RKO (cell line): Measurements from ENCODE around the gene UQCR11.
A peak's percentile ranks its signal among the peaks of the same experiment; 100 is the strongest.

Experiments
- DNase-seq: peaks from one replicate; pipeline ENCODE4 v3.0.0-alpha.2; 2016; ENCODE audit warnings: low spot score

UQCR11 gene

DNA sequence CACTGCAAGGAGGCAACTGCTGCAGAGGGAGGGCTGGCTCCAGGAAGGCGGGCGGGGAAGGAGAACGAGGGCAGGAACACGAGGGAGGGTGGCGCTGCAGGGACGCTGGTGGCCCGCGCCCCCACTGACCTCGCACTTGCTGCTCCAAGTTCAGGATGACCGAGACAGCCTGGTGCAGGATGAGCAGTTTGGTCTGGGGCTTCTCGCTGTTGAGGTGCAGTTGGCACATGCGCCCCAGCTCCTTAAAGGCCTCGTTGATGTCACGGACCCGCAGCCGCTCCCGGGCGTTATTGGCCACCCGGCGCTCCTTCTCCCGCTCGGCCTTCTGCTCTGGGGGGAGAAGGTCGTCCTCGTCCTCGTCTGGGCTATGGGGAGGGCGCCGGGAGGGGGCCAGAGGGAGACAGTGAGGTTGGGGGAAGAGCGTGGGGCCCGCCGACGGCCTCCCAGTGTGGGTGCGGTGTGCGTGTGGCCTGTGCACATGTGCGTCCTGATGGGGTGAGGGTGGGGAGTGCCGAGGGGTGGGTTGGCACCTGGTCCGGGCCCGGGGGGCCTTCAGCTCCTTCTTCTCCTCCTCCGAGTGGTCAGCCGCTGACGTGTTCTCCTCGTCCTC, 10.0 kb upstream of the UQCR11 start:
- DNase-seq, result no peak

DNA sequence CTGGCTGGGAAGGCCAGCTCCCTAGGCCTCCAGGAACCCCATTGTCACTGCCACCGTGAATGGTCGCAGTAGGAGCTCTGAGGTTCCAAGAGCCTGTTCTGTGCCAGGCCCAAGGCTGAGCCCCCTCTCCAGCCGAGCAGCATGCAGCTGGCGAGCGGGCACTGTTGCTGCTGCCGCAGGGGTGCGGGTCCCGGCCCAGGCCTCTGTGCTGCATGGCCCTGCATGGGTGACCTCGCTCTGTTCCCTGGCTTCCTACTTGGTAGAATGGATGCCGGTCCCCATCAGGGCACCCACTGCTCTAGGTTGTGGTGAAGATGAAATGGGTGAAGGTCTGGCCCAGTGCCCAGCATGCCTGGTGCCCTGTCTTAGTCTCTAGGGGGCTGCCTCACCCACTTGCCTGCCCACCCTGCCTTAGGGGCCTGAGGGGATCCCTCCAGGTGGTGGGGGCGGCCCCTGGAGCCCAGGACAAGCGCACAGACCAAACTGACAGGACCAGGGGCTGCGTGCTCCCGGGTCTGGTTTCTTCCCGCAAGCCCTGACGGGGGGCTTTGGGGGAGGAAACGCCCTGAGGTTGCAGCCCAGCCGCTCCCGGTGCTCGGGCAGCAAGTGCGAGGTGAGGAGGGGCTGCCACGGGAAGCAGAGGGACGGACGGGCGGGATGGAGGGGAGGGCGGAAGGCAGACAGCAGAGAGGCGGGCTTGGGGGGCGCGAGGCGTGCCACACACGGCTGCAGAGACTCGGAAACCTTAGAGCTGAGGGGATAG, 8.7 kb upstream of the UQCR11 start:
- DNase-seq, result no peak

DNA sequence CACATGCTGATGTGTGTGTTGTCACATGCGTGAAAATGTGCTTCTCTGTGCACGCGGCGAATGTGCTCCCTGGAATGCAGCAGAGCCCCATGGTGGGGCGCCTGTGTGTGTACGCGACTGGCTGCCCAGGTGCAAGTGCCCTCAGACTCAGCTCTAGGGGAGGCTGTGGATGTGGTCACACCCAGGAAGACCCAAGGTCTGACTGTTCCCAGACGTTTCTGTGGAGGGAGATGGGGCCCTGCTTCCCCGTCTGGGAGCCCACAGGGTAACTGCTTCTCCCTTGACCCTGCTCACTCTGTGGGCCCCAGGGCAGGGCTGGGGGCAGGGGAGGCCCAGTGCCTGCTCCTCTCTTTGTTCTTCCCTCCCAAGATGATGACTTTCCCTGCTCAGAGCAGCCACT, 7.9 kb upstream of the UQCR11 start:
- no peak for DNase-seq

DNA sequence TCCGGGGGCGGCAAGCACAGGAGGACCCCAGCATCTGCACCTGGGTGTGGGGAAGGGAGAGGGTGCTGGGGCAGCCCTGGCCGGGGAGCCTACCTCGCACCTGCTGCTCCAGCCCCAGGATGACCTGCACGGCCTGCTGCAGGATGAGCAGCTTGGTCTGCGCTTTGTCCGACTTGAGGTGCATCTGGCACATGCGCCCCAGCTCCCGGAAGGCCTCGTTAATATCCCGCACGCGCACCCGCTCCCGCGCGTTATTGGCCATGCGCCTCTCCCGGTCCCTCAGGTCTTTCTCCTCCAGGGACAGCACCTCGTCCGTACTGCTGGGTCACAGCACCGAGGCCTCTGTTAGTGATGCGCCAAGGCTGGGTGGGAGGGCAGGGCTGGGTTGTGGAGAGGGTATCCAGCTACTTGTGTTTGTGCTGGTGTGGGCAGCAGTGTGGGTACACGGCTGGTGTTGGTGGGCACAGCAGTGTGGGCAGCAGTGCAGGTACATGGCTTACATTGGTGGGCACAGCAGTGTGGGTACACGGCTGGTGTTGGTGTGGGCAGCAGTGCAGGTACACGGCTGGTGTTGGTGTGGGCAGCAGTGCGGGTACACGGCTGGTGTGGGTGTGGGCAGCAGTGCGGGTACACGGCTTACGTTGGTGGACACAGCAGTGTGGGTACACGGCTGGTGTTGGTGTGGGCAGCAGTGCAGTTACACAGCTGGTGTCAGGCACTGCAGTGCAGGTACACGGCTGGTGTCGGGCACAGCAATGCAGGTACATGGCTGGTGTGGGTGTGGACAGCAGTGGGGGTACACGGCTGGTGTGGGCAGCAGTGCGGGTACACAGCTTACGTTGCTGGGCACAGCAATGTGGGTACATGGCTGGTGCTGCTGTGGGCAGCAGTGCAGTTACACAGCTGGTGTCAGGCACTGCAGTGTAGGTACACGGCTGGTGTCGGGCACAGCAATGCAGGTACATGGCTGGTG, 7.1 kb upstream of the UQCR11 start:
- DNase-seq, result no peak

DNA sequence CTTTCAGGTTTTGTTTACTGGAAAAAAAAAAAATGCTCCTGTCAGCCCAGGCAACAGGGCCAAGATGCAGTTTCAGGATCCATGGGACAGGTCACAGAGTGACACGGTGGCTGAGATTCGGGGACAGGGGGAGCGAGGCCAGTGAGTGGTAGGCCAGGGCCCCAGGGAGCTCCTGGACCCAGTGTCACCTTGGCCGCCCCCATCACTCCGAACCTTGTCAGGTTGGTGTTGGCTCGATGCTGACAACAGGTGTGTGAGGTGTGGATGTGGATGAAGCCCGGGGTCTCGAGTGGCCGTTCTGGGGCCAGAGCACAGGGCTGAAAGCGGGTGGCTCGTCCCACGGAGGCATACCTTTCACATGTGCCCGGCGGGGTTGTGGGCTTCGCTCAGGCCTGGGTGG, 6.1 kb upstream of the UQCR11 start:
- no peak for DNase-seq

DNA sequence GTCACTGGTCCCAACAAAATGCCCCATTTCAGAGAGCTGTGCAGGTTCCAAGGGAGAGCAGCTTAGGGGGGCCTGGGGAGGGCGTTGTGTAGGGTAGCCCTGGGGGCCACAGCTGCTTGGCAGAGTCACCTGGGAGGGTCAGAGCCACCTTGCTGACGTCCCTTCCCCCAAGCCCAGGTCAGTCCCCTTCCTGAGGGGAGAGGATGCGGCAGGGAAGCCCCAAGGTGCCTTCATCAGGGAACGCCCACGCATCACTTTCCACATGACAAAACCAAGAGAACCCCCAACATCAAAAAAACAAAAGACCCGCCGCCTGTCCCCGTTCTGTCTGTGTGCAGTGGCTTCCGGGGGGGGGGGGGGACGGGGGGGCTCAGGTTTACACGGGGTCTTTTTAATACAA, 5.3 kb upstream of the UQCR11 start:
- DNase-seq, result no peak

DNA sequence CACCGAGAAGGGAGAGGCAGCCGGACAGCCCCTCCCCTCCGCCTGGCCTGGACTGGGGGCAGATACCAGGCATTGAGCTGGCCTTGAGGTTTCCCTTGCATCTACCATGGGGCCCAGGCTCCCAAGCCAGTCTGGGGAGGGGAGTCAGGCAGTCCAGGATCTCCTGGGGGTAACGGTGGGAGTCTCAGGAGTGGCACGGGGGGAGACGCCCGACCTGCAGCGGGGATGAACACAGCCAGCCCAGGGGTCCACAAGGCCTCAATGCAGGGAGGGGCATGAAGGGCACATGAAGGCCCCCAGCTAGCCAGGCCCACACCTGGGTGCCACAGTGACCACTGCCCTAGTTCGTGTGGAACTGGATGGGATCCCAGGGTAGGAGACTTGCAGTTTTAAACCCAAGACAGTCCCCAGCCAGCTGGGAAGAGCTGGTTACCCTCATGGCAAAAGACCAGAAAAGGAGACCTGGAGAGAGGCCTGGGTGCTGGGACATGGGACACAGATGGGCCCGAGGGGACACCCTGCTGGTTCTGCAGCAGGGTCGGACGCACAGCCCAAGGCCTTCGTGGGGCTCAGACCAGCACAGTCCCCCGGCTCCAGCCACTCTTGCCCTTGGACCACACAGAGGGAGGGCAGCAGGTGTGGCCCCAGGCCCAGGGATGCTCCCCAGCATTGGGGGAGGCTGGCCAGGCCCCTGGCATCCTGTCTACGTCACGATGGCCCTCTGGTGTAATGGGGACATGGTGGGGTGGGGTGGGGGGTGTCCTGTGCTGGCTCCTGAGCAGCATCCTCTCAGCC, 4.6 kb upstream of the UQCR11 start:
- DNase-seq, result no peak

DNA sequence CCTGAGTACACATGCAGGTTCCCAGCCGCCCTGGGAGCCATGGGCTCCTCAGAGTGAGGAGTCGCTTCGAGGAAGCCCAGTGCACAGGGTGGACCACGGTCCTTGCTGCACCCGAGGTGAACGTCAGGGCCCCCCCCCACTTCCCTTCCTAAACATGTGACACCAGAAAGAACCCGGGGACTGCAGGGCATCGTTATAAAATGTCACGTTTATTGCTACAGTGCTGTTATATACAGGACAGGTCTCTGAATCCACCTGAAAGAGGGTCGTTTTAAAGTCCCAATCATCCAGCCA, 3.8 kb upstream of the UQCR11 start:
- DNase-seq, result no peak

DNA sequence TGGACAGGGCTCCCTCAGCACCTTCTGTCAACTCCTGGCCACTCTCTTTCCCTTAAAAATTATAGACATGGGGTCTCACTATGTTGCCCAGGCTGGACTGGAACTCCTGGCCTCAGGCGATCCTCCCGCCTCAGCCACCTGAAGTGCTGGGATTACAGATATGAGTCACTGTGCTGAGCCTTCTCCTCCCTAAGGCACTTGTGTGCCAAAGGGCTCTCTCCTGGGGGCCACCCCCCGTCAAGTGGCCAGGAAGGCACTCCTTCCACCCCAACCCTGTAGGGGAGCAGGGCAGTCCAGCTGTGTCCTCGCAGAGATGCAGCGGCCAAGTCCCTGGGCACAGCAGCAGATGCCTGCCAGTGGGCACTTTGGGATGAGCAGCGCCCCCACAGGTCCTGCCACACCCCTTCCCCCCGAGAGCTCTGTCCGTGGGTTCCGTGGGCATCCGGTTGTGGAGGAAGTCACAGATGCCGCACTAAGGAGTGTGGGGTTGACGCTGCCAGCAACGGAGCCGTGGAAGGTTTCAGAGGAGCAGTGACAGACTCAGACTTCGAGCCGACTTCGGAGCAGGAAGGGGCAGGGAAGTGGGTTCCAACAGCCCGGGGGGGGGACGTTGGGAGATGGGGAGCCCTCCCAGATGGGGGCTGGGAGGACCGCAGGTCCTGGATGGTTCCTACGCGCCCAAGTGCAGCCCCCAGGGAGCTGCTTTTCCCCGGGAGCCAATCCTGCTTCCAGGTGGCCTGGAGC, 3.3 kb upstream of the UQCR11 start:
- no peak for DNase-seq

DNA sequence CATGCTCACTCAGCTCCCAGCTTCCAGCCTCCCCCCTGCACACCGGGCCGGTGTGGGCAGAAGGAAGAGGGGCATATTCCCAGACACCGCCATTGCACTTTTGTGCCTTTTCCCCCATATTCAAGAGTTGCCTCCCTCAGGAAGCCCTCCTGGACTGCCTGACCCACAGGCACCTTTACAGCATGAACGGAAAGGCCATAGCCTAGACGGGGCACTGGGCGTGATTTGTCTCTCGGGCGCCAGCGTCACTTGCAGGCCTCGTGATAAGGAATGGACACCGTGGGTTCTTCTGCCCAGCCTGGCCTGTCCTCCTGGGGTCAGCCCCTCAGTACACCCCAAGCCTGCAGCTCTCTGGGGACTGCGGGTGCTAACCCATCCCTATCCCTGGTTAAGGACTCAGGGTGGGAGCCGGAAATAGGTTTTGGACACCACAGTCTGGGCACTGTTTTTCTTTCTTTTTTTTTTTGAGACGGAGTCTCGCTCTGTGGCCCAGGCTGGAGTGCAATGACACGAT, 933 bp upstream of the UQCR11 start:
- DNase-seq, result no peak

DNA sequence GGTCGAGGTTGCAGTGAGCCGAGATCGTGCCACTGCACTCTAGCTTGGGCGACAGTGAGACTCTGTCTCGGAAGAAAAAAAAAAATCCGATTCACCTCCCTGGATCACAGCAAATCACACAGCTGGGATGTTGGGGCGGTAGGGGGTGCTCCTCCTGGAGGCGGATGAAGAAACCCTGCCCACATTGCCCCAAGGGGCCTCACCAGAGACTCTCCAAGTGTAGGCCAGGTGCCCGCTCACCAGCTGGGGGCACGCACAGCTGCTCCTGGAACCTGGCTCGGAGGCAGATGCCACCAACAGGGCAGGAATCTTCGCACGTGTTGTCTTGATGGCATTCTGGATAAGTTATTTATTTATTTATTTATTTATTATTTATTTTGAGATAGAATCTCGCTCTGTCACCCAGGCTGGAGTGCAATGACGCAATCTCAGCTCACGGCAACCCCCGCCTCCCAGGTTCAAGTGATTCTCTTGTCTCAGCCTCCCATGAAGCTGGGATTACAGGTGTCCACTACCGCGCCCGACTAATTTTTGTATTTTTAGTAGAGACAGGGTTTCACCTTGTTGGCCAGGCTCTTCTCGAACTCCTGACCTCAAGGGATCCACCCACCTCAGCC, 3.1 kb downstream of the UQCR11 start:
- no peak for DNase-seq

DNA sequence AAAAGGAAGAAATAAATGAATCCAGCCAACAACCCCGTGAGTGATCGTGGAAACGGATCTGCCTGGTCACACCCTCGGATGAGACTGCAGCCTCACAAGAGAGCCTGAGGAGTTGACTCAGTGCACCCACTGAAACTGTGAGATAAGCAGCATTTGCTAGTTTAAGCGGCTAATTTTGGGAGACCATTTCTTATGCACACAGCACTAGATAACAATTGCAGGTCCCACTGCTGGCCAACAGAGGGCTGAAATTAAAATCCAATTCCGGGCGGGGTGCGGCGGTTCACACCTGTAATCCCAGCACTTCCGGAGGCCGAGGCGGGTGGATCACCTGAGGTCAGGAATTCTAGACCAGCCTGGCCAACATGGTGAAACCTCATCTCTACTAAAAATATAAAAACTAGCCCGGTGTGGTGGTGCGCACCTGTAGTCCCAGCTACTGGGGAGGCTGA, 3.6 kb downstream of the UQCR11 start:
- DNase-seq, result peak; percentile 50

DNA sequence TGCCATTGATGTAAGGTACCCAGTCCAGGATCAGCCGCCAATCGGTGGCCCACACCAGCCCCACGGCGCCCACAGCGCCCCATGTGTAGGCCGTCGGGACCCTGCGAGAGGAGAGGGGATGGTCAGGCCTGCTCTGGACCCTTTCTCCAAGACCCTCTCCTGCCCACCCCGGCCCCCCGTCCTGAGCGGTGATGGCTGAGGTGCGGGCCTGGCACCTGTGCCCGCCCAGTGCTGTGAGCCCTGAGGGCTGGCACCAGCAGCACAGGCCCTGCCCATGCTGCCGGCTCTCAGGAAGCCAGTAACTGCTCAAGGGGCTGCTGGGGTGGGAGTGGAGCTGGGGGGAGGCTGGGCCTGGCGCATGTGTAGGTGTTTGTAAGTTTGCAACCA, 5.8 kb downstream of the UQCR11 start:
- DNase-seq, result no peak

DNA sequence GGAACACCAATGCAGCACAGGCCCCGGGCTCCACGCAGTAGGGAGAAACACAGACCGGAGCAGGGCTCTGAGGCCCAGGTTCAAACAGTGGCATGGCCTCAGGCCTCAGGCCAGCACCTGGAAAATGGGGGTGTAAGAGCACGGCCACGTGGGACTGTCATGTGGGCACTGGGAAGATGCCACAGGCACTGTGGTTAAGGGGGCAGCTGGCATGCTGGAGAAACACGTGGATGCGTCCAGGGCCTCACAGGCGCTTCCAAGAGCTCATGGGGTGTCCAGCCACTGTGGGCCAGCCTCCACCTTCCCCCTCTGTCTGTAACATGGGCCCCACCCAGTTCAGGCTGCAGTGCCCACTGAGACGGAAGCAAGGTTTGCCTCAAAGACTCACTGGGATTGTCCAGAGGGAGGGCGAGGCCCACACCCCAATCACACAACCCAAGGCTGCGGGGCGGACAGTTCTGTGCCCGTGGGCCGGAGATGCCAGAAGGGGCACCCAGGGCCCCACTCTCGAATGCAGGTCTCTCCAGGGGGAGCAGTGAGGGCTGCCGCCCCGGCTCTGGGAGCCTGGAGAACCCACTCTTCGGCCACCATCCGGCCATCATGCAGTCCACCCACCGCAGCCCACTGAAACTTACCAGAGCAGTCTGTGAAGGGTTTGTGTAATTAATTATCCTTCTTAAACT, 6.3 kb downstream of the UQCR11 start:
- no peak for DNase-seq

DNA sequence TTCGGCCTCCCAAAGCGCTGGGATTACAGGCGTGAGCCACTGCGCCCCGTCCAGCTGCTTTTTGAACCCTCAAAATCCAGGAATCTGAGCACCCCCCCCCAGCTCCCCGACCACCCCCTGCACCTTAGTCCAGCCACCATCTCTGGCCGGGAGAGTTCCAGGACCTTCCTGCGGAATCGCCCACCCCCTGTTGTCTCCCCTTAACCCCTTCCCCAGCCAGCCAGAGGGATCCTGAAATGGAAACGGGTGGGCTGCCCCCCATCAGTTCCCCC, 11.8 kb downstream of the UQCR11 start:
- no peak for DNase-seq

DNA sequence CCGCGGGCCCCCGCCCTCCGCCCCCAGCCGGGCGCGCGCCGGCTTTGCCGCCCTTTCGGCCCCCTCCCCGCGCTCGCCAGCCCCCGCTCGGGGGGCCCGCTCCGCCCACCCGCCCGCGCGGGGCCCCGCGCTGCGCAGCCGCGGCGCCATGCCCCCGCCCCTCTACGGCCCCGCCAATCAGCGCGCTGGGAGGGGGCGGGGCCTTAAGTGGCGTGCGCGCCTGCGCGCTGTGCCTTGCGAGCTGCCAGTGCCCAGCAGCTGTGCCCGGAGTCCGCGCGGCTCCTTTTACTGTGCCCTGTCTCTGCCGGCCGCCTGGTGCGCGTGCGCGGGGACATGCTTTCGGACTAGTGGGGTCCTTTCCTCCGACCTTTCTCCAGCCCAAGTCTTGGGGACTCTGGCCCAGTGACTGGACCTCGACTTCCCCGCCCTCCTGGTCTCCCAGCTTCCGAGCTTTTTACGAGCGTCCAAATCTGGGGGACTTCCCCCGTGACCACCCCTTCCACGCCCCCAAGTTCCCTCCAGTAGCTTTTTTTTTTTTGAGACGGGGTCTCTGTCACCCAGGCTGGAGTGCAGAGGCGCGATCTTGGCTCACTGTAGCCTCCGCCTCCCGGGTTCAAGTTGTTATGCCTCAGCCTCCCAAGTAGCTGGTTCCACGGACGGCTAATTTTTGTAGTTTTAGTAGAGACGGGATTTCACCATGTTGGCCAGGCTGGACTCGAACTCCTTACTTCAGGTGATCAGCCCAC, 12.3 kb downstream of the UQCR11 start, which contains the start of gene MBD3:
TSS of gene MBD3 (minus strand) at position 111 of the 746 bp plus-strand sequence. CDS start 234 bp downstream, outside the sequence.
- DNase-seq, result peak; percentile 96

DNA sequence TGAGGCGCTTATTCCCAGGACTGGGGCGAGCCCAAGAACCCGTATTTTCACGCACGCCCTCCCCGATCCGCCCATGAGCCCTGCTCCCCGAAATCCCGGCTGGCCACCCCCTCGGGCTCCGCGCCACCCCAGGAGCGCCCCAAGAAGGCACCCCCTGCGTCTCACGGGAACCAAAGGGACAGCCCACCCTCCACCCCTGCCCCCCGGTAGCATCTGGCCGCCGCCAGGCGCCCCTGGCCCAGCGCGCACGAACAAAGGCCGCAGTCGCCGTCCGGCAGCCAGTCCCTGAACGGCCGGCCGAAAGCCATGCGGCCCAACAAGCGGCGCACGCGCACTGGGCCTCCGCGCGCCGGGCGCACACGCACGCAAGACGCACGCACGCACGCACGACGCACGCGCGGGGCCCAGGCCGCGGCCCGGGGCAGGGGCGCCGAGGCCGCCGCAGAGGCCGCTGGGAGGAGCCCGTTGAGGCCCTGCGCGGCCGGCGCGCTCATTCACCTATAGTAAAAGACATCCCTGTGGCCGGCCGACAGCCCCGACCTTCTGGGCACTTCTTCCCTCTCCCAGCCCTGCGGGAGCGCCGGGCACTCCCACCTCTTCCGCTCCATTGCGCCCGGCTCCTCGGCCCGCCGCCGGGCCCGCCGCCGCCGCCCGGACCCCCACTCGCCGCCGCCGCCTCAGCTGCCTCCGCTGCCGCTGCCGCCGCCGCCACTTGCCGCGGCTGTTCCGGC, 13.1 kb downstream of the UQCR11 start:
- DNase-seq, result peak; percentile 91

DNA sequence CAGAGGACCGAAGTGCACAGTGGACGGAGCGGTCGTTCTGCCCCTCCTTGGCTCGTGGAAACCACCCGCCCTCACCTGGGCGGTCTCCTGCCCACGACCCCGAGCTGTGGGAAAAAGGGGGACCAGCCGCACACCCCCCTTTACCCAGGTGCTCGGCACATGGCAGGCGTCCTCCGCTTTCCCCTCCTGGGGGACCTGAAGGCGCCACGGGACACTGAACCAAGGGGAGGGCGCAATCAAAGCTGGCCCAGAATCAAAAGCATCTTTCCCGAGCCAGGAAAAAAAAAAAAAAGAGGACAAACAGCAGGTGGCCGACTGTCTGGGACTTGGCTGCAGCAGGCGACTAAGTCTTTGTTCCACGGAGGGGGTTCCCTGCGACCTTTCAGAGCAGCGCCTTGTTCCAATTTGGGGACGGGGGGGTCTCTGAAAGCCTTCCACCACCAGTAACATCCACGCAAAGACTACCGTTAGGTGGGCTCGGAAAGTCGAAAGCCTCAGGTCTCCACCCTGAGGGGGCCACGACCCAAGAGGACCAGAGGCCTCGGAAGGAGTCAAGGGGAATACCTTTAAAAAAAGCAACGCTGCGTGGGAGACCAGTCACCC, 13.7 kb downstream of the UQCR11 start:
- DNase-seq, result no peak
